Endothelial cell (in vitro differentiated cells): ENCODE measurements around the gene RHO. TPM values are rescaled to one million over a fixed set of nuclear protein-coding genes. Genes with fewer than 3 reads are reported as not detected.
"Not testable (repeated sequence)": the region's sequence is repeated elsewhere in the genome, so short reads cannot be mapped to it uniquely, and the experiment has no call there.

ENCODE experiments used
- DNase-seq: peaks from one replicate; pipeline ENCODE4 v3.0.0; 2021; ENCODE audit warnings: low spot score
- H3K27ac Mint-ChIP-seq: one replicate; pipeline ENCODE4 v1.8.0; 2021; ENCODE audit warnings: mixed read lengths, inconsistent platforms; ENCODE audit not compliant: unreplicated experiment
- H3K27me3 Mint-ChIP-seq: one replicate; pipeline ENCODE4 v1.8.0; 2021; ENCODE audit warnings: mild to moderate bottlenecking, moderate library complexity, mixed read lengths, inconsistent platforms; ENCODE audit not compliant: unreplicated experiment
- H3K36me3 Mint-ChIP-seq: one replicate; pipeline ENCODE4 v1.8.0; 2021; ENCODE audit warnings: mild to moderate bottlenecking, low read depth, mixed read lengths, inconsistent platforms; ENCODE audit not compliant: unreplicated experiment
- H3K4me1 Mint-ChIP-seq: one replicate; pipeline ENCODE4 v1.8.0; 2021; ENCODE audit warnings: mild to moderate bottlenecking, mixed read lengths, inconsistent platforms; ENCODE audit not compliant: unreplicated experiment
- H3K4me3 Mint-ChIP-seq: one replicate; pipeline ENCODE4 v1.8.0; 2021; ENCODE audit warnings: mild to moderate bottlenecking, mixed read lengths, inconsistent platforms; ENCODE audit not compliant: unreplicated experiment
- H3K9me3 Mint-ChIP-seq: one replicate; pipeline ENCODE4 v1.8.0; 2021; ENCODE audit warnings: mixed read lengths, inconsistent platforms; ENCODE audit not compliant: unreplicated experiment
- total RNA-seq: library from RNA; stranded (reverse); fragmentation: NEBNext Ultra II Directional; extraction: Animal tissue kit (Norgen Biotek cat#: 25700); gene quantifications from one replicate; pipeline ENCODE4 v1.2.1, GENCODE V29; 2021; ENCODE audit not compliant: unreplicated experiment
- TF ChIP-seq, protein P1 (sequence below): fragments of 200-600 bp; sonication (generic); IDR thresholded peaks from one replicate; pipeline ENCODE4 v1.5.0; 2021; ENCODE audit warnings: antibody characterized with exemption; ENCODE audit not compliant: unreplicated experiment

Gene RHO
- total RNA-seq, 1 donor from 2014 or later = not detected

DNA sequence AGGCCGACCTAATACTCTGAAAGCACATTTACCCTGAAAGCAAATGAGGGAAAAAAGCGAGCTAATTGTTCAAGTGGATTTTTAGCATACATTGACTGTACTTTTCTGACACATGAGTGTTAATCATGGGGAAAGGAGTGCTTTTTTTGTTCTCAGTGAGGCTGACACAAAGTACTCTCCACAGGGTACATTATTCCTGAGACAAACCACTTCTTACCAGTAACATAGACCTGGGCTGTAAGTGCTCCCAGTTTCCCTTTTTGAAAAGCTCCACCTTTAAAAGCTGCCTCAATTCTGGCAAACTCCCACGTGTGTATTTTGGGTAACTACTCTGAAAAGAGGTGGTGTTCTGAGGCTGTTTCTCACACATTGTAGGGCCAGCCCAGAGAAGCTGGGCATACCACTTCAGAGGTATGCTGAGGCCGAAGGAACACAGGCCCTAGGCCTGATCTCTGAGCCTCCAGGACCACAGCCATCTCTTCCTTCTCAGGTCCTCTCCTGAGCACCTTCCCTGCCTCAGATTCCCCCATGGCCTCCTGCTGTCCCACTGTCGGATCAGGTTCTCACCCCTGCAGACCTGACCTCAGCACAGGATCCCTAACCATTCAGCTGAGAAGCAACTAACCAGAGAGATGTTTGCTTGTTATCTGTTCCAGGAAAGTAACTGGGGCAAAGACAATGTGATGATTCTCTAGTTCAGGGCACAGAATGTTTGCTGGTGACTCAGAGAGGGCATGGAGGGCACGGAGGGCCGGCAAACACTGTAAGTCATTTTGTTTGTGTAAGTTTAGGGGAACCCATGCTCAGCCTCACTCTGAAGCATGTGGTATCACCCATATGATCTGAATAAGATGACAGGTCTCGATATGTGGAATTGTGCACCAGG is 29.6 kb upstream of the RHO start:
- H3K27me3 Mint-ChIP-seq, H3K36me3 Mint-ChIP-seq, H3K9me3 Mint-ChIP-seq, H3K4me3 Mint-ChIP-seq, DNase-seq: not testable (repeated sequence)
- Mint-ChIP-seq H3K4me1 (peaks cover 71% of the 10 kb centered on the region), H3K27ac (peak overlapping the region; percentile 97)

DNA sequence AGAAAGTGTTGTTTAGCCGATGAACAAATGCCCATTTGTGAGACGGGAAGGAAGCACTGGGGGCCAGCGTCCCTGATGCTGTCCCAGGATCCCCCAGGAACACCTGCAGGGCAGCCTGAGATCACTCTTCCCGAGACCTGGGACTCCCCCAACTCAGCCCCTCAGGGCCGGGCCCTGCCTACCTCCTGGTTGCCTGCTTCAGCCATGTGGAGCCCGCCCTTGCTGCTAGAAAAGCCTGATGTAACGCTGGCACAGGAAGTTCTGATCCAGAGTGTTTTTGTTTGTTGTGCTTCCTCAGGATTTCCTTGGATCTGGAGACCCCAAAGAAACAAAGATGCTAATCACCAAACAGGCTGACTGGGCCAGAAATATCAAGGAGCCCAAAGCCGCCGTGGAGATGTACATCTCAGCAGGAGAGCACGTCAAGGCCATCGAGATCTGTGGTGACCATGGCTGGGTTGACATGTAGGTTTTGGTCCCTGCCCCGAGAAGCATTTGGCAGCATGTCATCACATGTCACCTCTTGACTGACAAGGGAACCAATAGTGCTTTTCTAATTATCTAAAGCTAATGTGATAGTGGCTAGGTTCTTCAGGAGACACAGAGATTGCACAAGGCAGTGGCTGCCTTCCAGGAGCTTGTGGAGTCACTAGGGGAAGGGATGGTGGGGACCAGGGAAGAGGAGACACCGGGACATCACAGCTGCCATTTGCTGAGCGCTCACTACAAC is 28.7 kb upstream of the RHO start:
- peak overlapping the region; percentile 99 for H3K27ac Mint-ChIP-seq
- peaks cover 62% of the 10 kb centered on the region for H3K4me1 Mint-ChIP-seq
- not testable (repeated sequence) for H3K9me3 Mint-ChIP-seq, H3K27me3 Mint-ChIP-seq
- peak overlapping the region; percentile 69 for H3K4me3 Mint-ChIP-seq
- peaks cover 13% of the 10 kb centered on the region for H3K36me3 Mint-ChIP-seq
- peak; percentile 34 for DNase-seq

DNA sequence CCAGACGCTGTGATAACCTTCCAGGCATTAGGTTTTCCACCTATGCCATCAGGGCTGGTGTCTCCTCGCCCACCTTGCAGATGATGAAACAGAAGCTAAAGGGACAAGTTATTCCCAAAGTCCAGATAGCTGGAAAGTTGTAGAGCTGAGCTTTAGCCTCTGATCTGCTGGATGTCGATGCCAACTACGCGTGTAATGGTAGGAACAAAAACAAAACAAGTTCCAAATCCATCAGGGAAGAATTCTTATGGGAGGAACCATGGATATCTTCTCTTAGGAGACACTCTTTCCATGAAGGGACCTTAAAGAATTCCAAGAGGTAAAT is 28.1 kb upstream of the RHO start:
- H3K27ac Mint-ChIP-seq = peak overlapping the region; percentile 99
- H3K4me3 Mint-ChIP-seq = no peak overlapping the region
- no peaks in the 10 kb centered on the region for H3K9me3 Mint-ChIP-seq
- peaks cover 9% of the 10 kb centered on the region for H3K27me3 Mint-ChIP-seq
- peaks cover 58% of the 10 kb centered on the region for H3K4me1 Mint-ChIP-seq
- DNase-seq = no peak
- peaks cover 13% of the 10 kb centered on the region for H3K36me3 Mint-ChIP-seq
- TF ChIP-seq, protein P1, sequence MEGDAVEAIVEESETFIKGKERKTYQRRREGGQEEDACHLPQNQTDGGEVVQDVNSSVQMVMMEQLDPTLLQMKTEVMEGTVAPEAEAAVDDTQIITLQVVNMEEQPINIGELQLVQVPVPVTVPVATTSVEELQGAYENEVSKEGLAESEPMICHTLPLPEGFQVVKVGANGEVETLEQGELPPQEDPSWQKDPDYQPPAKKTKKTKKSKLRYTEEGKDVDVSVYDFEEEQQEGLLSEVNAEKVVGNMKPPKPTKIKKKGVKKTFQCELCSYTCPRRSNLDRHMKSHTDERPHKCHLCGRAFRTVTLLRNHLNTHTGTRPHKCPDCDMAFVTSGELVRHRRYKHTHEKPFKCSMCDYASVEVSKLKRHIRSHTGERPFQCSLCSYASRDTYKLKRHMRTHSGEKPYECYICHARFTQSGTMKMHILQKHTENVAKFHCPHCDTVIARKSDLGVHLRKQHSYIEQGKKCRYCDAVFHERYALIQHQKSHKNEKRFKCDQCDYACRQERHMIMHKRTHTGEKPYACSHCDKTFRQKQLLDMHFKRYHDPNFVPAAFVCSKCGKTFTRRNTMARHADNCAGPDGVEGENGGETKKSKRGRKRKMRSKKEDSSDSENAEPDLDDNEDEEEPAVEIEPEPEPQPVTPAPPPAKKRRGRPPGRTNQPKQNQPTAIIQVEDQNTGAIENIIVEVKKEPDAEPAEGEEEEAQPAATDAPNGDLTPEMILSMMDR = no peak

DNA sequence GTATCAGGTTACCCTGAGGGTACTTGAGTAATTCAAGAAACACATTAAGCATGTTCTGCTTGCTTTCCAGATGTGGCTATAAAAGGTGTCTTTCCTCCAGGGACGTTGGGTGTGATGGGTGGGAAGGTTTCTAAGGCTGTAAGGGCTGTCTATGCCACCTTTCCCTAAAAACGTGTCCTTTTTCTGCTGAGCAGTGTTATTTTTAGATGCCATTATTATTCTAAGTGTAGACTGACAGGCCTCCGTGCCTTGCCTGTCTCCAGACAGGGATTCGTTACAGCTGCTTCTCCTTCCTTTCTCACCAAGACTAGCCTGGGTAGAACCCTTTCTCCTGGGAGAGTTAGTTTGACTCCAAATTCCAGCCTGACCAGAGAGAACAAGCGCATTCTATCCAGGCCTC is 26.8 kb upstream of the RHO start:
- Mint-ChIP-seq H3K27me3 (peaks cover 9% of the 10 kb centered on the region), H3K9me3 (no peaks in the 10 kb centered on the region), H3K4me3 (peak overlapping the region; percentile 21), H3K4me1 (peaks cover 53% of the 10 kb centered on the region), H3K27ac (peak overlapping the region; percentile 57), H3K36me3 (peaks cover 9% of the 10 kb centered on the region)
- TF ChIP-seq, protein P1 = no peak
- DNase-seq = no peak

DNA sequence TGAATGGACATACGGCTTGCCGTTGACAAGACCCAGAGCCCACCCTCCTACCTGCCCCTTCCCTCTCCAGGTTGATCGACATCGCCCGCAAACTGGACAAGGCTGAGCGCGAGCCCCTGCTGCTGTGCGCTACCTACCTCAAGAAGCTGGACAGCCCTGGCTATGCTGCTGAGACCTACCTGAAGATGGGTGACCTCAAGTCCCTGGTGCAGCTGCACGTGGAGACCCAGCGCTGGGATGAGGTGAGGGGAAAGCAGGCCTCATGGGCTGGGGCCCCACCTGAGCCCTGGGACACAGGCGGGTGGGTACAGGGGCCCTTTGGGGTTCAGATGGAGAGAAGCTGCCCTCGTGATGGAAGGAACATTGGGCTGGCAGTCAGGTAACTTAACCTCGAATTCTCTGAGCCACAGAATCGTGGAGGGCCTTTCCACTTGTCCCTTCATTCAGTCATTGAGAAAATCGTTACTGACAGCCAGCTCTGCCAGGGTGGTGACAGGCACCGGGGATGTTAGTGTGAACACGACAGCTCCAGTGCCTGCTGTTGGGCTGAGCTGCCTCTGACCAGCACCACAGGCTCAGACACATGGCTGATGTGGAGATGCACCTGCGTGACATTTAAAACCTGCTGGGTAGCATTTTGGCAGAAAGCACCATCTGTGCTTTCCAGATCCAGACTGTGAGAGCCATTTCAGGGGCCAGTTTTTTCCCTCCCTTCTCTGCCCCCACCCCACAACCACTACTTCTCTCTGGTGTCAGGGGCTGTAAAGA is 25.6 kb upstream of the RHO start:
- Mint-ChIP-seq H3K4me3 (no peak overlapping the region), H3K9me3 (no peaks in the 10 kb centered on the region), H3K27ac (no peak overlapping the region), H3K36me3 (peaks cover 8% of the 10 kb centered on the region), H3K27me3 (peaks cover 7% of the 10 kb centered on the region), H3K4me1 (peaks cover 45% of the 10 kb centered on the region)
- TF ChIP-seq, protein P1 = no peak
- DNase-seq = no peak
